Right lobe of liver (tissue), 6 donors: Measurements from ENCODE around the gene MSMP. TPM values are rescaled to one million over a fixed set of nuclear protein-coding genes. Genes with fewer than 3 reads are reported as not detected.

Source experiments
- ATAC-seq, 4 donors: fragments of 200-7000 bp; cut with Tn5 transposase; one replicate each; pipeline ENCODE4 v1.9.1; 2020; ENCODE audit warnings: mild to moderate bottlenecking in 4 of 4, moderate library complexity in 4 of 4
- DNase-seq, 3 donors: peaks; one replicate each; pipeline ENCODE4 v3.0.0-alpha.2; 2020
- H3K27ac ChIP-seq, 3 donors: fragments of 200-600 bp; one replicate each; pipeline ENCODE4 v1.8.0; 2022
- H3K27me3 ChIP-seq, 2 donors: fragments of 200-600 bp; one replicate each; pipeline ENCODE4 v1.8.0; 2022
- H3K36me3 ChIP-seq, 4 donors: fragments of 200-600 bp; sonication (generic) in 1 of 4; one replicate each; pipeline versions ENCODE4 v1.5.1 to v1.8.0; 2017 to 2022; ENCODE audit warnings: control low read depth in 1 of 4
- H3K4me1 ChIP-seq, 4 donors: fragments of 200-600 bp; sonication (generic) in 1 of 4; one replicate each; pipeline versions ENCODE4 v1.5.1 to v1.8.0; 2017 to 2022; ENCODE audit warnings: control low read depth in 1 of 4
- H3K4me3 ChIP-seq, 3 donors: fragments of 200-600 bp; one replicate each; pipeline ENCODE4 v1.8.0; 2022
- H3K9me3 ChIP-seq, 4 donors: fragments of 200-600 bp; sonication (generic) in 1 of 4; one replicate each; pipeline versions ENCODE4 v1.5.1 to v1.8.0; 2017 to 2022; ENCODE audit warnings: control low read depth in 1 of 4
- CTCF ChIP-seq, 4 donors: fragments of 200-600 bp in 3 of 4; fragments of 450-650 bp in 1 of 4; IDR thresholded peaks; one replicate each; pipeline versions ENCODE4 v1.5.1 to v1.8.0; 2016 to 2022; ENCODE audit warnings: antibody characterized with exemption in 4 of 4, mild to moderate bottlenecking in 2 of 4
- POLR2A ChIP-seq: fragments of 450-650 bp; IDR thresholded peaks from one replicate; pipeline ENCODE4 v1.6.1; 2017; ENCODE audit warnings: antibody characterized with exemption, mild to moderate bottlenecking
- WGBS: methylation state at CpG from one replicate; pipeline ENCODE4 v1.1.6; 2018; ENCODE audit warnings: low coverage, low lambda C conversion rate; ENCODE audit not compliant: insufficient coverage; ENCODE audit errors: missing lambda C conversion rate; 5-methylcytosine and 5-hydroxymethylcytosine counted together
- intact Hi-C, 2 donors: fragments of 100-400 bp; cut with DNase I; formaldehyde crosslinking; loops; one replicate each; pipeline versions ENCODE4 v1.11.2 to v1.14.1; 2022
- total RNA-seq, 6 experiments: library from RNA; depleted of rRNA in 2 of 6; stranded (reverse); fragments of >200 nt in 2 of 6; fragmentation: NEBNext Ultra II Directional in 3 of 6; extraction: Animal tissue kit (Norgen Biotek cat#: 25700) in 3 of 6; gene quantifications; one replicate each; pipeline versions ENCODE4 v1.1.0 to v1.2.4, GENCODE V29; 2016 to 2023
- donor health status: DM: no; HTN: yes; CAD: no.
- donor health status: DM: no; HTN: no; CAD: no.
- donor health status: DM: no; HTN: no; CAD: no.
- donor health status: DM: no; HTN: yes; CAD: no.
- donor health status: DM: no; HTN: yes; CAD: no.

MSMP gene
- total RNA-seq, 6 experiments from 2014 or later = not detected

- 59% methylated on average over 3 of the region's 3 CpGs for WGBS
- Histone ChIP-seq H3K27ac (peak overlapping the region in 2 of 3 donors; percentile 98 to 100), H3K27me3 (no peaks in the 10 kb centered on the region), H3K9me3 (no peaks in the 10 kb centered on the region), H3K4me1 (peaks cover 0 to 60% (median 23%) of the 10 kb centered on the region in 4 donors), H3K36me3 (peaks cover 0 to 22% (median 20%) of the 10 kb centered on the region in 4 donors), H3K4me3 (peak overlapping the region; percentile 21 to 85 (median 70))
- ATAC-seq = no peak
- DNase-seq = no peak
- TF ChIP-seq CTCF (IDR thresholded peaks at IDR 0.05) (no peak), POLR2A (no peak)
- intact Hi-C loops = loop anchor here (5.0 to 10.0 kb wide), 2 partner anchors 64 to 67 kb away; partner anchors contain the start of gene ARHGEF39 (in 1 of the 2)
Measured at GRCh38 chr9:35729101-35729500, 25.0 kb downstream of the MSMP start.

- WGBS = 5% methylated on average over 9 of the region's 10 CpGs
- Histone ChIP-seq H3K4me1 (peaks cover 0 to 53% (median 20%) of the 10 kb centered on the region in 4 donors), H3K27me3 (no peaks in the 10 kb centered on the region), H3K27ac (peak overlapping the region; percentile 27 to 100 (median 98)), H3K4me3 (peak overlapping the region; percentile 19 to 70 (median 21)), H3K9me3 (no peaks in the 10 kb centered on the region), H3K36me3 (peaks cover 0 to 30% (median 25%) of the 10 kb centered on the region in 4 donors)
- TF ChIP-seq CTCF (IDR thresholded peaks at IDR 0.05) (no peak), POLR2A (peak; percentile 69)
- ATAC-seq (peak in 2 of 4 donors; percentile 5), DNase-seq (peak; percentile 70 to 76 (median 74))
- intact Hi-C loops = loop anchor here (5.0 to 10.0 kb wide), 2 partner anchors 64 to 66 kb away; partner anchors contain the start of gene ARHGEF39 (in 1 of the 2)
Measured at GRCh38 chr9:35728041-35728971, 25.8 kb downstream of the MSMP start.

GRCh38 chr9:35727676-35728040 lies 26.4 kb downstream of the MSMP start:
- 46% methylated on average over 3 of the region's 5 CpGs for WGBS
- H3K27ac ChIP-seq = peak overlapping the region; percentile 27 to 100 (median 98)
- H3K9me3 ChIP-seq = no peaks in the 10 kb centered on the region
- peak overlapping the region; percentile 19 to 70 (median 21) for H3K4me3 ChIP-seq
- ATAC-seq = no peak
- TF ChIP-seq CTCF (IDR thresholded peaks at IDR 0.05) (no peak), POLR2A (no peak)
- peaks cover 0 to 47% (median 19%) of the 10 kb centered on the region in 4 donors for H3K4me1 ChIP-seq
- H3K36me3 ChIP-seq = peaks cover 0 to 36% (median 28%) of the 10 kb centered on the region in 4 donors
- no peaks in the 10 kb centered on the region for H3K27me3 ChIP-seq
- DNase-seq = no peak
- intact Hi-C loops = loop anchor here (5.0 to 10.0 kb wide), 2 partner anchors 63 to 65 kb away; partner anchors contain the start of gene ARHGEF39 (in 1 of the 2)

- WGBS = 50% methylated on average over 3 of the region's 3 CpGs
- H3K4me3 ChIP-seq = no peak overlapping the region
- no peak for TF ChIP-seq CTCF (IDR thresholded peaks at IDR 0.05)
- no peak for TF ChIP-seq POLR2A
- peaks cover 0 to 47% (median 19%) of the 10 kb centered on the region in 4 donors for H3K4me1 ChIP-seq
- ATAC-seq (no peak), DNase-seq (no peak)
- intact Hi-C loops = loop anchor here (5.0 to 10.0 kb wide), 2 partner anchors 62 to 65 kb away; partner anchors contain the start of gene ARHGEF39 (in 1 of the 2)
- H3K9me3 ChIP-seq = no peaks in the 10 kb centered on the region
- no peaks in the 10 kb centered on the region for H3K27me3 ChIP-seq
- H3K36me3 ChIP-seq = peaks cover 0 to 43% (median 33%) of the 10 kb centered on the region in 4 donors
- H3K27ac ChIP-seq = peak overlapping the region; percentile 27 to 100 (median 98)
Measured at GRCh38 chr9:35726931-35727330, 27.1 kb downstream of the MSMP start.
